ENCODE measurements around the gene WDR87.
"Not testable (repeated sequence)": the region's sequence is repeated elsewhere in the genome, so short reads cannot be mapped to it uniquely, and the experiment has no call there.

WDR87 gene

DNA sequence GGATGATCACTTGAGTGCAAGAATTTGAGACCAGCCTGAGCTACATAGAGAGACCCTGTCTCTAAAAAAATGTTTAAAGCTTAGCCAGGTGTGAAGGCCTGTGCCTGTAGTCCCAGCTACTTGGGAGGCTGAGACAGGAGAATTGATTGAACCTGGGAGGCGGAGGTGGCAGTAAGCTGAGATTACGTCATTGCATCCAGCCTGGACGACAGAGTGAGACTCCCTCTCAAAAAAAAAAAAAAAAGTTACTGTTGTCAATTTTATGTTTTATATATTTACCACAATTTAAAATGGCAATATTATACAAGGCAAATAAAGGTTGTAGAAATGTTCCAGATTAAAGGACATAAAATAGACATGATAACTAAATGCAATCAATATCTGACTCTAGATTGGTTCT, 29.2 kb downstream of the WDR87 start:
- DNase-seq (ENCODE audit: low spot score): no peak

- no peak for DNase-seq (ENCODE audit: low spot score)
Measured at GRCh38 chr19:37876032-37876431, 30.4 kb downstream of the WDR87 start.

GRCh38 chr19:37874784-37875183, 31.6 kb downstream of the WDR87 start:
- DNase-seq (ENCODE audit: low spot score): no peak

DNA sequence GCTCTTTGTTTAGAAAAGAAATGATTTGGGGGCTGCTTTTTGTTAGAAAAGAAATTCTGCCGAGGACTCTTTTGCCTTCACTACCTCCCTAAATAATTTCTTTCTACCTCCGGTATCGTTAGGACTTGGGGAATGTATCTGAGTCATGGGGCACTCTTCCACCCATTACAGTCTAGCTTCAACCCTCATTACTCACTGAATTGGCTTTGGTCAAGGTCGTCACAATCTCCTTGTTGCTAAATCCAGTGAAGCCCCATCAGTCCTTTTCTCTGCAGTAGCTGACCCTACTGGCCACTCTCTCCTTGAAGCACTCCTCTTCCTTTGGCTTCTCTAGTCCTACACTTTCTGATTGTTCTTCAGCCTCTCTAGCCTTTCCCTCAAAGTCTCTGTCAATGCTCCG, 34.0 kb downstream of the WDR87 start:
- DNase-seq (ENCODE audit: low spot score): no peak

DNA sequence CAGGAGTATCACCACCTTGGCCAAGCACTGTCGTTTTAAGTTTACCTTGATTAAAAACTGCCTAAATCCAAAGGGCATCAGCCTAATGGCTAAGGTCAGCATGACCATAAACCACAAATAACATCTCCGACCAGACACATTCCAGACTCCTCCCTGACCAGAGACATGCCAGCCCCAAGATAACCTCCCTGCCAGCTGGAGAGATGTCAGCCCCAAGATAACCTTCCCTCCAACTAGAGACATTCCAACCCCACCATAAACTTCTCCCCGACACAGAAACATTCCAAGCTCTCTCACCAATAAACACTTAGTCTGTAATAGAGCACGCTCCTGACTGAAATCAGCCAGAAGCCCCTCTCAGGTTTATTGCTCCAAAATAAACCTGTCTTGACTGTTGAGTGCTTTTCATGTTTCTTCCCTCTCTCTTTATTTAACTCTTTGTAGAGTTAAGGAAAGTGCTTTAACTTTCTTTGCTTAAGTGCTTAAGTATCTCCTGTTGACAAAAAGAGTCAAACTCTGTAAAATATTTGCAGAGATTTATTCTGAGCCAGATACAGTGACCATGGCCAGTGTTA, 36.5 kb downstream of the WDR87 start:
- no peak for DNase-seq (ENCODE audit: low spot score)

DNA sequence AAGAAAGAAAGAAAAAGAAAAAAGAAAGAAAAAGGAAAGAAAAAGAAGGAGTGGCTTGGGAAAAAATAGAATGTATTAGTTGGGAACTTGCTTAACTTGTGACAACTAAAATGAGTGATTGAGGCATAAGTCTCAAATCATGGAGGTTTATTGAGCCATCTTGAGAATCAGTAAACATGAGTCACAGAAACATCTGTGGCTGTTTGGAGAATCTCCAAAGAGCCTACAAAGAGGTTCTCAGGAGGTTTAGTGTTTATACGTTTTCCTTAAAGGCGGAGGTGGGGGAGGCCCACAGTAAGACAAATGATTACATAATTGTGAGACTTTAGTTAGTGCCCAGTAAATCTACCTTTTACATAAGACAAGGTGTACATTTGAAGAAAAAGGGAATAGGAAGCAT, 38.6 kb downstream of the WDR87 start:
- no peak for DNase-seq (ENCODE audit: low spot score)

GRCh38 chr19:37865930-37866329, 40.5 kb downstream of the WDR87 start:
- not testable (repeated sequence) for DNase-seq (ENCODE audit: low spot score)

- DNase-seq (ENCODE audit: low spot score): no peak
Measured at GRCh38 chr19:37864501-37864900, 41.9 kb downstream of the WDR87 start.

DNA sequence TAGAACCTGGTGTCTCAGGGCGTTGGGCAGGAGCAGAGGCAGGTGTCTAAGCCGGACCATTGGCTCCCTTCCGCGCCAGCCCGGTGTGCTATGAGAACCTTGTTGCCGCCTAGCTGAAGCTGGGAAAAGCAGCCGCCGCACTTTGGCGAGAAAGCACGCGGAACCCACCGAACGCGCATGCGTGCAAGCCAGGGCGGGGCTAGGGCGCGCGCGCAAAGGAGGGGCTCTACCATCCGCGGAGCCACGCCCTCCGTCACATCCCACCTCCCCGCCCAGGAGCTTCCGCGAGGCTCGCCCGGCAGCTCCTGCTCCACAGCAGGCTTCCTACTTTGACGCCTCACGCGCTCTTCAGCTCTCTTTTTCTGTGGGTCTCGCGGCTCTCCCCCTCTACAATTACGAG, 51.3 kb downstream of the WDR87 start:
- no peak for DNase-seq (ENCODE audit: low spot score)

GRCh38 chr19:37845932-37846331, 60.5 kb downstream of the WDR87 start:
- DNase-seq (ENCODE audit: low spot score): no peak

All from activated CD4-positive, alpha-beta T cell treated with anti-CD3 and anti-CD28 coated beads, Interleukin-2, Interleukin-4, amounts not matched to agents 100 ng/mL and 50 ng/mL, durations not matched to agents 16 hours and 8 hours (primary cell).